Lower lobe of right lung (tissue), 2 donors: ENCODE data around the gene SH3PXD2B. TPM values are rescaled to one million over a fixed set of nuclear protein-coding genes. Genes with fewer than 3 reads are reported as not detected.

Experiments
- ATAC-seq, 2 donors: fragments of 200-7000 bp; cut with Tn5 transposase; one replicate each; pipeline ENCODE4 v1.9.1; 2020 to 2022; ENCODE audit warnings: mild to moderate bottlenecking in 2 of 2, moderate library complexity in 2 of 2
- DNase-seq: peaks from one replicate; pipeline ENCODE4 v3.0.0-alpha.2; 2020
- H3K27ac ChIP-seq: fragments of 200-600 bp; one replicate; pipeline ENCODE4 v1.8.0; 2022
- H3K27me3 ChIP-seq: fragments of 200-600 bp; one replicate; pipeline ENCODE4 v1.8.0; 2022; ENCODE audit warnings: low read depth
- H3K36me3 ChIP-seq: fragments of 200-600 bp; one replicate; pipeline ENCODE4 v1.8.0; 2022; ENCODE audit warnings: mild to moderate bottlenecking
- H3K4me1 ChIP-seq: fragments of 200-600 bp; one replicate; pipeline ENCODE4 v1.8.0; 2022
- H3K4me3 ChIP-seq: fragments of 200-600 bp; one replicate; pipeline ENCODE4 v1.8.0; 2022; ENCODE audit warnings: mild to moderate bottlenecking
- H3K9me3 ChIP-seq: fragments of 200-600 bp; one replicate; pipeline ENCODE4 v1.8.0; 2022
- CTCF ChIP-seq: fragments of 200-600 bp; IDR thresholded peaks from one replicate; pipeline ENCODE4 v1.8.0; 2022; ENCODE audit warnings: antibody characterized with exemption, mild to moderate bottlenecking
- intact Hi-C: fragments of 100-400 bp; cut with DNase I; formaldehyde crosslinking; loops from one replicate; pipeline ENCODE4 v1.11.0; 2022
- total RNA-seq: library from RNA; stranded (reverse); fragmentation: NEBNext Ultra II Directional; extraction: Animal tissue kit (Norgen Biotek cat#: 25700); gene quantifications from one replicate; pipeline ENCODE4 v1.2.1, GENCODE V29; 2021
- donor health status: DM: no; HTN: yes; CAD: no; lungs with severe emphysema.

The SH3PXD2B gene
- total RNA-seq, 1 donor from 2014 or later: 49.8 TPM

- Histone ChIP-seq H3K4me3 (peak overlapping the region; percentile 92), H3K36me3 (no peaks in the 10 kb centered on the region), H3K4me1 (peaks cover 20% of the 10 kb centered on the region), H3K27me3 (no peaks in the 10 kb centered on the region), H3K9me3 (no peaks in the 10 kb centered on the region), H3K27ac (no peak overlapping the region)
- ATAC-seq (no peak), DNase-seq (no peak)
- TF ChIP-seq CTCF: no peak
- intact Hi-C loops: no loop called here
These were observed 168.8 kb downstream of the SH3PXD2B start for GRCh38 chr5:172285226-172286143.

- DNase-seq: no peak
- no peaks in the 10 kb centered on the region for H3K9me3 ChIP-seq
- H3K27ac ChIP-seq: peak overlapping the region; percentile 88
- no peaks in the 10 kb centered on the region for H3K27me3 ChIP-seq
- H3K36me3 ChIP-seq: no peaks in the 10 kb centered on the region
- ATAC-seq: peak in 1 of 2 donors; percentile 3
- peaks cover 20% of the 10 kb centered on the region for H3K4me1 ChIP-seq
- intact Hi-C loops: no loop called here
- peak overlapping the region; percentile 92 for H3K4me3 ChIP-seq
- no peak for TF ChIP-seq CTCF
These were observed 169.7 kb downstream of the SH3PXD2B start for GRCh38 chr5:172284611-172284980.

- peak; percentile 87 for DNase-seq
- no peaks in the 10 kb centered on the region for H3K36me3 ChIP-seq
- ATAC-seq: peak; percentile 95
- peaks cover 20% of the 10 kb centered on the region for H3K4me1 ChIP-seq
- intact Hi-C loops: no loop called here
- no peaks in the 10 kb centered on the region for H3K27me3 ChIP-seq
- peak overlapping the region; percentile 92 for H3K4me3 ChIP-seq
- TF ChIP-seq CTCF: no peak
- H3K9me3 ChIP-seq: no peaks in the 10 kb centered on the region
- peak overlapping the region; percentile 88 for H3K27ac ChIP-seq
These were observed 170.3 kb downstream of the SH3PXD2B start for GRCh38 chr5:172283862-172284610.

- peaks cover 20% of the 10 kb centered on the region for H3K4me1 ChIP-seq
- H3K4me3 ChIP-seq: peak within 1 kb of the TSS; percentile 92
- peak; percentile 57 for TF ChIP-seq CTCF
- intact Hi-C loops: no loop called here
- H3K27ac ChIP-seq: peak within 1 kb of the TSS; percentile 88
- ATAC-seq (peak; percentile 89 to 93), DNase-seq (peak; percentile 88)
- H3K9me3 ChIP-seq: no peaks in the 10 kb centered on the region
- H3K36me3 ChIP-seq: no peaks in the 10 kb centered on the region
- H3K27me3 ChIP-seq: no peaks in the 10 kb centered on the region
These were observed 171.1 kb downstream of the SH3PXD2B start, which contains the start of gene UBTD2 for GRCh38 chr5:172283020-172283861. Gene UBTD2 (minus strand): TSS chr5:172283764. CDS start chr5:172283665, 99 bp downstream.
